D721Med (cell line): ENCODE results near the gene HSPA8.
"Not testable (repeated sequence)": the region's sequence is repeated elsewhere in the genome, so short reads cannot be mapped to it uniquely, and the experiment has no call there.

Experiments
- DNase-seq: peaks from one replicate; pipeline ENCODE4 v3.0.0; 2011; ENCODE audit warnings: low spot score; ENCODE audit not compliant: insufficient read length
- FAIRE-seq: peaks from 2 replicates; lab custom pipeline; 2011; peaks lifted over from hg19 to GRCh38; lab: Jason Lieb, UNC
- CTCF ChIP-seq: IDR thresholded peaks from 2 replicates; pipeline ENCODE4 v1.5.1; 2012; ENCODE audit warnings: mild to moderate bottlenecking, control low read depth; ENCODE audit not compliant: insufficient read depth; ENCODE audit errors: missing control alignments

The HSPA8 gene

DNA sequence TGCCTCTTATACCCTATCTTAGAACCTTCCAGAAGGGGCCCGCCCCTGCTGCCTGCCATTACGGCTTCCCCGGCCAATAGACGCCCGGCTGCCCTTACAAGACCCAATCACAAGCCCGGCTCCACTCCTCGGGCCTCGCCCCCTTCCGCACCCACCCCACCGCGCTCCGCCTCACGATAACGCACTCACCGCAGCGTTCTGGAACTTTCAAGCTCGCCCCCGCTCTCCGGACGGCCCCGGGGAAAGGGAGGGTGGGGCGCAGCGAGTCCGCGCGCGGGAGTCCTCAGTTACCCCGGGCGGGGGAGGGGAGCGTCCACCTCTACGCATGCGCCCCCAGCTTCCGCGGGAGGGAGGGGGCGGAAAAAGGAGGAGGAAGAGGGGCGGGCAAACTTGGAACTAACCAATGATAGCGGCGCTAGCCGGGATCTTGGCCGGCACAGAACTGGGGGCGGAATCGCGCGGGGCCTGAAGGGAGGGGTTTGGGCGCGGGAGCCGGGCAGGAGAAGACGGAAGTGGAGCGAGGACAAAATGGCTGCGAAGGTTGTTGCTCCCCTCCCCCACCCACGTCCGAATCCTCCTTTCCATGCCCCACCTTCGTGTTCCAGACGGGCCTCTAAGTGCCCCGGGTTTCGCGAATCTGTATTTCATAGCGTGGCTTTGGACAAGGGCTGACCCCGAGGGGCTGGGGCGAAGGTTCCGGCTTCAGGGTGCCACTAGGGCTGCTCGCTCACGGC, 389 bp upstream of the HSPA8 start:
- no peak for TF ChIP-seq CTCF
- peak; percentile 58 for DNase-seq
- no peak for FAIRE-seq

DNA sequence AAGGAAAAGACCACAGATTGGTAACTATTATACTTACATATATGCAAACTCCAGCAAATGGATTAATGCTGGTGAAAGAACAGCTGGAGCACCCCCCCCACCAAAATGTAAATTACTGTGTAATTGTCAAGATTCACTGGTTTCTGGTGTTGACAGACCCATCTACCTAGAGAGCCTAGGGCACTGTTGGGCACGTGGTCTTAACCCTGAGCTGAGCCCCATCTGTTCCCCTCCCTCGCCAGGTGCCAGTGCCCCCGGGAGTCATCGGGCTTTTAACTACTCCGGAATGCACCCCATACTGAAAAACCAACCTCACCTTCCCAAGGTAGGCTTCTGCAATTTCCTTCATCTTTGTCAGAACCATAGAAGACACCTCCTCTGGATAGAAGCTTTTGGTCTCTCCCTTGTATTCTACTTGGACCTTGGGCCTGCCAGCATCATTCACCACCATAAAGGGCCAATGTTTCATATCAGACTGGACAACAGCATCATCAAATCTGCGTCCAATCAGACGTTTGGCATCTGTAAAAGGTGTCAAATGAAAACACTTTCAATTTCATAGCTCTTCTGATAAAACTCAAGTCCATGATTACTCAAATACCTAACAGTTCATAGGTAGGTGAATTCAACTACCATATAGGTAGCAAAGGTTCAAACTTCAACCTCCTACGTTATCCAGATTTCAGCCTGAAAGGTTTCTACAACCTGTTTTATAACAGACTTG, 1.5 kb downstream of the HSPA8 start:
- FAIRE-seq = no peak
- no peak for DNase-seq
- no peak for TF ChIP-seq CTCF

DNA sequence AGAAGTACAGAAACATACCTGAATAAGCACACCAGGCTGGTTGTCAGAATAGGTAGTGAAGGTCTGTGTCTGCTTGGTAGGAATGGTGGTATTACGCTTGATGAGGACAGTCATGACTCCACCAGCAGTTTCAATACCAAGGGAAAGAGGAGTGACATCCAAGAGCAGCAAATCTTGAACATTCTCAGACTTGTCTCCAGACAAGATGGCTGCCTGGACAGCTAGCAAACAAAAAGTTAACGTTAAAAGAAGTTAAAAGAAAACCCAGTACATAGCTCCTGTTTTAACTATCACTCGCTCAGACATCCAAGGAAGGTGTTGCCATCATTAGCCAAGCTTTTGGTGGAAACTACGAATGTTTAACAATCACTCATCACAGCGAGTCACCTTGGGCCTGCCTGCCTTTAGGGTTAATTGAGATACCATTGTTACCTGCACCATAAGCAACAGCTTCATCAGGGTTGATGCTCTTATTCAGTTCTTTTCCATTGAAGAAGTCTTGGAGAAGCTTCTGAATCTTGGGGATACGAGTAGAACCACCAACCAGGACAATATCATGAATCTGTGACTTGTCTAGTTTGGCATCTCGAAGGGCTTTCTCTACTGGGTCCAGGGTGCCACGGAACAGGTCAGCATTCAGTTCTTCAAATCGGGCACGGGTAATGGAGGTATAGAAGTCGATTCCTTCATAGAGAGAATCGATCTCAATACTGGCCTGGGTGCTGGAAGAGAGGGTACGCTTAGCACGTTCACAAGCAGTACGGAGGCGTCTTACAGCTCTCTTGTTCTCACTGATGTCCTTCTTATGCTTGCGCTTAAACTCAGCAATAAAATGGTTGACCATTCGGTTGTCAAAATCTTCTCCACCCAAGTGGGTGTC, 2.7 kb downstream of the HSPA8 start:
- not testable (repeated sequence) for DNase-seq, FAIRE-seq

DNA sequence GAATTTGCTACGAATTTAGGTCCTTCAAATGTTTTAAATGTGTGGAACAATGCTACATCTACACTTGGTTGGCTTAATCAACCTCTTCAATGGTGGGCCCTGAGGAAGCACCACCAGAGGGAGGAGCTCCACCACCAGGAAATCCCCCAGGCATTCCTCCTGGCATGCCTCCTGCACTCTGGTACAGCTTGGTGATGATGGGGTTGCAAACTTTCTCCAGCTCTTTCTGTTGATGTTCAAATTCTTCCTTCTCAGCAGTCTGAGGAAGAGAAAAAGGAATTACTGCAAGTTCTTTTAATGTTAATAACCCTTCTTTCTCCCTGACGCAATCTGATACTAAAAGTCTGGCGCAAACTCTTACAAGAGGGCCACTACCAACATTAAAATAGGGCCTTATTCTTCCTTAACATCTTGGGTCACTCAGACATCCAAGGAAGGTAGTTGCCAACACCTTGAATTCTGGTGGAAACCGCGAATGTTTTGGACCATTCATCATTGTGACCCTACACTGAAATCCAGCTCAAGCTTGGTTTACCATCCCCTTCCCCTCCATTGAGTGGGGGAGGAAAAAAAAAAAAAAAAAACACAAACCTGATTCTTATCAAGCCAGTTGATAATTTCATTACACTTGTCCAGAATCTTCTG, 4.2 kb downstream of the HSPA8 start:
- TF ChIP-seq CTCF = no peak
- no peak for DNase-seq
- no peak for FAIRE-seq

GRCh38 chr11:123056835-123057491, 5.0 kb downstream of the HSPA8 start:
- DNase-seq = no peak
- FAIRE-seq = no peak
- TF ChIP-seq CTCF = no peak

- no peak for TF ChIP-seq CTCF
- FAIRE-seq = no peak
- DNase-seq = no peak
Measured at GRCh38 chr11:123055191-123055901, 6.6 kb downstream of the HSPA8 start.
